ENCODE data around the gene SDHAF3.
"Not testable (repeated sequence)": the region's sequence is repeated elsewhere in the genome, so short reads cannot be mapped to it uniquely, and the experiment has no call there.

Gene SDHAF3

GRCh38 chr7:97167176-97167575, 49.7 kb downstream of the SDHAF3 start:
- no peak for DNase-seq
- Histone ChIP-seq H3K9me3 (no peaks in the 10 kb centered on the region), H3K4me3 (ENCODE audit: low read depth, low read length) (no peak overlapping the region), H3K27me3 (no peaks in the 10 kb centered on the region), H3K4me1 (no peaks in the 10 kb centered on the region), H3K36me3 (no peaks in the 10 kb centered on the region)
- TF ChIP-seq, protein P1, sequence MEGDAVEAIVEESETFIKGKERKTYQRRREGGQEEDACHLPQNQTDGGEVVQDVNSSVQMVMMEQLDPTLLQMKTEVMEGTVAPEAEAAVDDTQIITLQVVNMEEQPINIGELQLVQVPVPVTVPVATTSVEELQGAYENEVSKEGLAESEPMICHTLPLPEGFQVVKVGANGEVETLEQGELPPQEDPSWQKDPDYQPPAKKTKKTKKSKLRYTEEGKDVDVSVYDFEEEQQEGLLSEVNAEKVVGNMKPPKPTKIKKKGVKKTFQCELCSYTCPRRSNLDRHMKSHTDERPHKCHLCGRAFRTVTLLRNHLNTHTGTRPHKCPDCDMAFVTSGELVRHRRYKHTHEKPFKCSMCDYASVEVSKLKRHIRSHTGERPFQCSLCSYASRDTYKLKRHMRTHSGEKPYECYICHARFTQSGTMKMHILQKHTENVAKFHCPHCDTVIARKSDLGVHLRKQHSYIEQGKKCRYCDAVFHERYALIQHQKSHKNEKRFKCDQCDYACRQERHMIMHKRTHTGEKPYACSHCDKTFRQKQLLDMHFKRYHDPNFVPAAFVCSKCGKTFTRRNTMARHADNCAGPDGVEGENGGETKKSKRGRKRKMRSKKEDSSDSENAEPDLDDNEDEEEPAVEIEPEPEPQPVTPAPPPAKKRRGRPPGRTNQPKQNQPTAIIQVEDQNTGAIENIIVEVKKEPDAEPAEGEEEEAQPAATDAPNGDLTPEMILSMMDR (IDR thresholded peaks at IDR 0.05; ENCODE audit: low read depth, low read length): no peak

DNA sequence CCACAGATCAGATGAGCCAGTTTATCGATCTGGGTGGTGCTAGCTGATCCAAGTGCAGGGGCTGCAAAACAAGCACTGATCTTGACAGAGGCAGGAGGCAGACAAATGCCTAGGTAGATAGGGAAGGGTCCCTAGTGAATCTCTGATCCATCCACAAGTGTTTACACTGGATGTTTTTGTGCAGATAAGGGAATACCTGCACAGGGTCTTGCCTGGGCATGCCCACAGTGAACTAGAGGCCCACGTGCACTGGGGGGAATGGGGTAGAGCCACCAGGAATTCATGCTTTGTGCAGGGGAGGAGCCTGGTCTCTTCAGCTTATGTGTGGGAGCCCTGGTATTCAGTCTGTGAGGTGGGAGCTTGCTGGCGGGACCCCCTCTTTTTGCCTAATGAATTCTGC, 50.3 kb downstream of the SDHAF3 start:
- Histone ChIP-seq H3K4me3 (ENCODE audit: low read depth, low read length) (no peak overlapping the region), H3K27me3 (no peaks in the 10 kb centered on the region), H3K4me1 (no peaks in the 10 kb centered on the region), H3K9me3 (no peaks in the 10 kb centered on the region), H3K36me3 (no peaks in the 10 kb centered on the region)
- TF ChIP-seq, protein P1 (IDR thresholded peaks at IDR 0.05; ENCODE audit: low read depth, low read length): no peak
- no peak for DNase-seq

GRCh38 chr7:97174303-97174702, 56.8 kb downstream of the SDHAF3 start:
- H3K27me3 ChIP-seq: no peaks in the 10 kb centered on the region
- no peak overlapping the region for H3K4me3 ChIP-seq (ENCODE audit: low read depth, low read length)
- no peaks in the 10 kb centered on the region for H3K9me3 ChIP-seq
- H3K4me1 ChIP-seq: no peaks in the 10 kb centered on the region
- DNase-seq: no peak
- TF ChIP-seq, protein P1 (IDR thresholded peaks at IDR 0.05; ENCODE audit: low read depth, low read length): no peak
- H3K36me3 ChIP-seq: no peaks in the 10 kb centered on the region

DNA sequence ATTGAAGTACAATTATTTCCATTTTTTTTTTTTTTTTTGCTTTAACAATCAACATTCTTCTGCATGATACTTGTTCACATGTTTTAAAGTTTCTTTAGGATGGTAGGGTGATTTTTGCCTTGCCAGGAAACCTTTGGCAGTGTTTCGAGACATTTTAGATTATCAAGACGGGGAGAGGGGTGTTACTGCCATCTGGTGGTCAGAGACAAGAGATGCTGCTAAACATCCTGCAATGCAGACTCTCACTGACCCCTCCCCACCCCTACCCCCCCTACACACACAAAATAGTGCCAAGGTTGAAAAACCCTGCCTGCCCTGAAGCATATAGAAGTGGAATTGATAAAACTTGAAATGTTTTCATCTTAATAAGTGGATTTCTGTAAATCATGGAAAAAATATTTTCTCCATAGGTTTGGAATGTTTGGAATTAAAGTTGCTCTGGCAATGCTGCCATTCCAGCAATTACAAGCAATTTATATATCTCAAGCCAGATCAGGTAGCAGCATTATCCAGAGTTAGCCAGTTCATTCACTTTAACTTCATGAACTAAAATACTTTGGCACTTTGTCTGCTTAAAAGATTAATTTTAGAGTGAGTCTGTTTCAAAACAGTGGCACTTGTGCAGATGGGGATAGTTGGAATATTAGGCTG, 62.1 kb downstream of the SDHAF3 start:
- no peaks in the 10 kb centered on the region for H3K4me1 ChIP-seq
- no peak overlapping the region for H3K4me3 ChIP-seq (ENCODE audit: low read depth, low read length)
- H3K9me3 ChIP-seq: no peaks in the 10 kb centered on the region
- DNase-seq: peak; percentile 51
- H3K27me3 ChIP-seq: no peaks in the 10 kb centered on the region
- 0 out of 2 replicates have a peak, but pooled peaks cover 5% of the 10 kb centered on the region for H3K36me3 ChIP-seq
- TF ChIP-seq, protein P1 (IDR thresholded peaks at IDR 0.05; ENCODE audit: low read depth, low read length): peak; percentile 87

DNA sequence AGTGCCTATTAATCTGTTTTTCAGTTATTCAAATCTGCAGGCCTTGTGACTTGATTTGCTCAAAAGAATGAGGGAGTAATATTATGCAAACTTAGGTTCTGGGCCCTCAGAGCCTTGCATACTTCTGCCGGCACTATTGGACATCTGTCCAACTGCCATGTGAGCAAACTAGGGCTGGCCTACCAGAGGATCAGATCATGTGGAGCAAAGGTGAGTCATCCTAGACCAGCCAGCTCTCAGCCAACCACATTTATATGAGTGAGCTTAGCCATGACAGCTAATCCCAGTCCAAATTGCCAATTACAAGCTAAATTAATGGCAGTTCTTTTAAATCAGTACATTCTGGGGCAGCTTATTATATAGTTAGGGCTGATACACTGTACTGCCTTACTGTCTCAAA, 69.6 kb downstream of the SDHAF3 start:
- Histone ChIP-seq H3K36me3 (peaks cover 9% of the 10 kb centered on the region; the same call in 1 of the 2 replicates), H3K4me3 (ENCODE audit: low read depth, low read length) (no peak overlapping the region), H3K9me3 (0 out of 2 replicates have a peak, but pooled peaks cover 3% of the 10 kb centered on the region), H3K4me1 (peaks cover 7% of the 10 kb centered on the region; the same call in 1 of the 2 replicates), H3K27me3 (no peaks in the 10 kb centered on the region; the same call in 1 of the 2 replicates)
- peak; percentile 52 for DNase-seq
- TF ChIP-seq, protein P1 (IDR thresholded peaks at IDR 0.05; ENCODE audit: low read depth, low read length): no peak

DNA sequence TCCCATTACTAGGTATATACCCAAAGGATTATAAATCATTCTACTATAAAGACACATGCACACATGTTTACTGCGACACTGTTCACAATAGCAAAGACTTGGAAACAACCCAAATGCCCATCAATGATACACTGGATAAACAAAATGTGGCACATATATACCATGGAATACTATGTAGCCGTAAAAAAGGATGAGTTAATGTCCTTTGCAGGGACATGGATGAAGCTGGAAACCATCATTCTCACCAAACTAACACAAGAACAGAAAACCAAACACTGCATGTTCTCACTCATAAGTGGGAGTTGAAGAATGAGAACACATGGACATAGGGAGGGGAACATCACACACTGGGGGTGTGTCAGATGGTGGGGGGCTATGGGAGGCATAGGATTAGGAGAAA, 78.7 kb downstream of the SDHAF3 start:
- DNase-seq; H3K4me3 ChIP-seq (ENCODE audit: low read depth, low read length); H3K36me3 ChIP-seq: not testable (repeated sequence)

More for the DNA sequence above, 78.7 kb downstream of the SDHAF3 start:
- H3K9me3 ChIP-seq, H3K4me1 ChIP-seq, H3K27me3 ChIP-seq: not testable (repeated sequence)

Data from BE2C (cell line).